Neural cell (in vitro differentiated cells): Measurements from ENCODE around the gene DGKG.

ENCODE experiments used
- EZH2 ChIP-seq: fragments of 200-600, 300-800 bp; shearing (Covaris generic), sonication (generic); IDR thresholded peaks from 2 replicates; pipeline ENCODE4 v1.6.1; 2014; ENCODE audit warnings: antibody characterized with exemption, low read length, borderline replicate concordance, mild to moderate bottlenecking; ENCODE audit not compliant: insufficient read depth, poor library complexity, severe bottlenecking
- POLR2AphosphoS5 ChIP-seq: IDR thresholded peaks from 2 replicates; pipeline ENCODE4 v1.6.1; 2012
- RAD21 ChIP-seq: fragments of 450-650 bp; conservative IDR thresholded peaks from 2 replicates; pipeline ENCODE4 v1.6.1; 2014; ENCODE audit warnings: antibody characterized with exemption, mild to moderate bottlenecking, moderate library complexity
- SMC3 ChIP-seq: fragments of 450-650 bp; conservative IDR thresholded peaks from 2 replicates; pipeline ENCODE4 v1.6.1; 2014; ENCODE audit warnings: antibody characterized with exemption, mild to moderate bottlenecking, moderate library complexity; ENCODE audit not compliant: poor library complexity
- TAF1 ChIP-seq: IDR thresholded peaks from 2 replicates; pipeline ENCODE4 v1.6.1; 2012; ENCODE audit warnings: low read depth
- TF ChIP-seq, protein P1 (sequence below): fragments of 450-650 bp; IDR thresholded peaks from 2 replicates; pipeline ENCODE4 v1.5.1; 2014; ENCODE audit warnings: antibody characterized with exemption, mild to moderate bottlenecking, moderate library complexity; ENCODE audit not compliant: poor library complexity, severe bottlenecking

DNA sequence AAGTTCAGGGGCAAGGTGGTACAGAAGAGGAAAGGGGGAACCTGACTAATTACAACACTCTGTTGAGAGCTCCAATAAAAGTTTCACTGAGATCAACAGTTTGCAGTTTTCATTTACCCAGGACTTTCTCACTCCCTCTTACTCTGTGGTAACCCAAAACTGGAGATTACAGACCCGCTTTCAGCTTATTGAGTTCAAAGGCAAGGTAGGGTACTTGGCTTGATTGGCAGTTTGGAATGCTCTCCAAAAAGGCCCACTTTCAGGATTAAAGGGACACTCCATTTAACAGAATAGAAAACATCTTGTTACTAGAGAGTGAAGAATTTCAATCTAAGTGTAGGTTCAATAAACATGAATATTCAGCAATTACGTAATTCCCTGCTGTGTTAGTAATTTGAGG is 135.6 kb downstream of the DGKG start:
- TF ChIP-seq, protein P1, sequence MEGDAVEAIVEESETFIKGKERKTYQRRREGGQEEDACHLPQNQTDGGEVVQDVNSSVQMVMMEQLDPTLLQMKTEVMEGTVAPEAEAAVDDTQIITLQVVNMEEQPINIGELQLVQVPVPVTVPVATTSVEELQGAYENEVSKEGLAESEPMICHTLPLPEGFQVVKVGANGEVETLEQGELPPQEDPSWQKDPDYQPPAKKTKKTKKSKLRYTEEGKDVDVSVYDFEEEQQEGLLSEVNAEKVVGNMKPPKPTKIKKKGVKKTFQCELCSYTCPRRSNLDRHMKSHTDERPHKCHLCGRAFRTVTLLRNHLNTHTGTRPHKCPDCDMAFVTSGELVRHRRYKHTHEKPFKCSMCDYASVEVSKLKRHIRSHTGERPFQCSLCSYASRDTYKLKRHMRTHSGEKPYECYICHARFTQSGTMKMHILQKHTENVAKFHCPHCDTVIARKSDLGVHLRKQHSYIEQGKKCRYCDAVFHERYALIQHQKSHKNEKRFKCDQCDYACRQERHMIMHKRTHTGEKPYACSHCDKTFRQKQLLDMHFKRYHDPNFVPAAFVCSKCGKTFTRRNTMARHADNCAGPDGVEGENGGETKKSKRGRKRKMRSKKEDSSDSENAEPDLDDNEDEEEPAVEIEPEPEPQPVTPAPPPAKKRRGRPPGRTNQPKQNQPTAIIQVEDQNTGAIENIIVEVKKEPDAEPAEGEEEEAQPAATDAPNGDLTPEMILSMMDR, result no peak
- TF ChIP-seq TAF1 (no peak), EZH2 (no peak), SMC3 (no peak), POLR2AphosphoS5 (no peak), RAD21 (no peak)
